GM19328 (cell line): ENCODE results near the gene WBP2NL.
"Not testable (repeated sequence)": the region's sequence is repeated elsewhere in the genome, so short reads cannot be mapped to it uniquely, and the experiment has no call there.

Experiments
- ATAC-seq: cut with Tn5 transposase; IDR thresholded peaks from one replicate; pipeline ENCODE4 v1.9.1; 2021; ENCODE audit warnings: mild to moderate bottlenecking, moderate library complexity; ENCODE audit not compliant: unreplicated experiment

The WBP2NL gene

GRCh38 chr22:41998361-41999261 lies at the start of gene WBP2NL:
TSS of gene WBP2NL (plus strand) at chr22:41998788. CDS start at chr22:41998819, 31 bp downstream.
- peak; percentile 89 for ATAC-seq

GRCh38 chr22:41948928-41949296 lies 49.7 kb upstream of the WBP2NL start:
- ATAC-seq: not testable (repeated sequence)

GRCh38 chr22:41949297-41949965 lies 49.2 kb upstream of the WBP2NL start:
- no peak for ATAC-seq

DNA sequence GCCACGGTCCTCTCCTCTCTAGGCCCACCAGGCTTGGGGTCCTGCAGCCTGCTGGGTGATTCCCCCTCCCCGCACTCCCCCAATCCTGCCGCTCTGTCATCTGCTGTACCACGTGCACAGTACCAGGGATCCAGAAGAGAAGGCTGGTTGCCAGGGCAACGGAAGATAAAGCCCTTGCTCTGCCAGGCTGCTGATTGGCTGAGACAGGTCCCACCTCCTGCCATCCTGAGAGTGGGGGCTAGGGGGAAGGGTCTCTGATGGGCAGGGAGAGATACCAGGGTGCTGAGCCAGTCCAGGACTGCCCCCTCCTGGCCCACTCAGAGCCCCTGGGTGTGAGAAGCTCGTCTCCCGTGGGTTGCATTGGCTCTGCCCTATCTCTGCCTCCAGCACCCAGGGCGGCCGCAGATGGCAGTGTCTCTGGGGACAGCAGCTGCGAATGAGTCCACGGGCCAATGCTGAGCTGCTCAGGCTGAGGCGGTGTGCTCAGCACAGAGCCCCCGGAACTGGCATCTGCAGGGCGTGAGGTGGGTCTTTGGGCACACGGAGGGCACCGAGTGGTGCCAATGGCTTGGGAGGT lies 46.6 kb upstream of the WBP2NL start, which contains the start of gene SMIM45:
TSS of gene SMIM45 (plus strand) at position 253 of the 577 bp plus-strand sequence.
- no peak for ATAC-seq

GRCh38 chr22:41952713-41953112 lies 45.9 kb upstream of the WBP2NL start:
- ATAC-seq: no peak

DNA sequence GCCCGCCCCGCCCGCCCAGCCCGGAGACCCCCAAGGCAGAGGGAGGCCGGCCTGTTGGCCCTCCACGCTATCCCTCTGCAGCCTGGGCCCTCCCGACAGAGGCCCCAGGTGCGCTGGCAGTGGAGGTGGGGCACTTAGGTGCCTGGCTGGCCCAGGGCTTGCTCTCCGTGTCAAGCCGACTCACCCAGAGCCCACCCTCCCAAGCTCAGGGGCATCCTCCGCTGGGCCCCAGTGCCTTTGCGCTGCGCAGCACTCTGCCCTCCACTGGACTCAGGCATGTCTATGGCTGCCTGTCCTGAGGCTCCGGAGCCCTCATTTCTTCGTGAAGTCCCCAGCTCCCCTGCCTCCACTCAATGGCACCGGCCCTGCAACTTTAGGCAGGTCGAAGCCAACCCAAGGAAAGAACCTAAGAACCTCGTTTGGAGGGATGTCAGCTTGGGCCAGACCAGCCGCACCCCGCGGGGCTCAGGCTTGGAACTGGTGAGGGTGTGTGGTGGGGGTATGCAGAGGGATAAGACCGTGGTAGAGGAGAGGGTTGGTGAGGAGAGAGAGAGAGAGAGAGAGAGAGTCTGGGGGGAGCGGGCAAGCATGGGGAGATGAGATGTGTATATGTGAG lies 40.5 kb upstream of the WBP2NL start:
- no peak for ATAC-seq

DNA sequence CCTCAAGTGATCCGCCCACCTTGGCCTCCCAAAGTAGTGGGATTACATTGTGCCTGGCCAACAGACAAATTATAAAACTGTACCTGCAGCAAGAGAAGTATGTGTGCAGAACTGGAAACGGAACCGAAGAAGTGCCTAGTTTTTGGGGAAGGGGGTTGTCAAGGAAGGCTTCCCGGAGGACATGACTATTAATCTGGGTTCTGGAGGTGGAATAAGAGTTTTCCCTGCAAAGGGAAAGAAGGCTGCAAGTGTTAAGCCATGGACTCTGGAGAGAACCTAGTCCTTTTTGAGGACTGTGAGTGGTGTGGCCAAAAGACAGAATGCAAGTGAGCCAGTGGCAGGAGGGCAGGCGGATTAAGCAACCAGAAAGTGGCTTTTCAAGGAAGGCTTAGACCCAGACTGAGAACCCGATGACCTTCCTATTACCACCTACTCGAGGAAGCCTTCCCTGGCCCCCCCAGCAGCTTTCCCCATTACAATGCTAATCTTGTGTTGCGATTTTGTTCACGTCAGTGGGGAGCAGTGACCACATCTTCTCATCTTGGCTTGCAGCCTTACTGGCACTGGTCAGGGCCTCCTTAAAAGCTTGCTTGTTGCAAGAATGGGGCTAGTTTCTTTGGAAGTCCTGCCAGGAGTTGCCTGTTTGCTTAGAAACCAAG lies 35.0 kb upstream of the WBP2NL start:
- no peak for ATAC-seq

DNA sequence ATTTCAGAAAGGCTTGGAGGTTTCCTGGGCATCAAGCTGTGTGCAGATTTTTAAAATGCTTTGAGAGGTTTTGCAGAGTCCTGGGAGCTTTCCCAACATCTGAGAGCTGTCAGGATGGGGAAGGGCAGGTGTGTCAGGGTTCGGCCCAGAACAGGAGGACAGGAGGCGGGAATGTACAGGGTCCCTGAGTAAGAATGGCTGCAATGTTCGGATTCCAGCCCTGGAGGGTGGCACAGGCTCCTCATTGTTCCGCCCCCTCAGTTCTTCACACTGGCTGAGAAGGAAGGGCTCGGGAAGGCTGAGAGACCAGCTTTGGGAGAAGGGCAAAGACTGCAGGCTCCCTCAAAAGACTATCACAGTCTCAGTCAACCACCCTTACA lies 34.5 kb upstream of the WBP2NL start:
- ATAC-seq: no peak

- ATAC-seq: no peak
These were observed 32.4 kb upstream of the WBP2NL start for GRCh38 chr22:41966225-41966606.

GRCh38 chr22:41966607-41967240 lies 31.9 kb upstream of the WBP2NL start:
- ATAC-seq: no peak

DNA sequence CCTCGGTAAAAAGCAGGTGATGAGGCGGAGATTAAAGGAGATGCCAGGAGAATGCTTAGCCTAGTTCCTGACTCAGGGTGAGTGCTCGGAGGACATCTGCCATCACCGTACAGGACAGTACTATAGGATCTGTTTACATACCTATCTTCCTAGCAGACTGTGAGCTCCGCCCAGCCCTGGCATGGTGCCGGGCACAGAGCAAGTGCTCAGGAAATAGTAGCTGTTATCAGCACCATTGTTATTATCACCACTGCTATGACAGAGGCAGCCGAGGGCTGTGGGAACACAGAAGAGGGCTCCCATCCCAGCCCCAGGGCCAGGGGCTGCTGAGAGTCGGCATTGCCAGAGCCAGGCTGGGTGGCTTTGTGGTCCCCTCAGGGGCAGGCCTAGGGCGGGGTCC lies 30.0 kb upstream of the WBP2NL start:
- ATAC-seq: no peak

DNA sequence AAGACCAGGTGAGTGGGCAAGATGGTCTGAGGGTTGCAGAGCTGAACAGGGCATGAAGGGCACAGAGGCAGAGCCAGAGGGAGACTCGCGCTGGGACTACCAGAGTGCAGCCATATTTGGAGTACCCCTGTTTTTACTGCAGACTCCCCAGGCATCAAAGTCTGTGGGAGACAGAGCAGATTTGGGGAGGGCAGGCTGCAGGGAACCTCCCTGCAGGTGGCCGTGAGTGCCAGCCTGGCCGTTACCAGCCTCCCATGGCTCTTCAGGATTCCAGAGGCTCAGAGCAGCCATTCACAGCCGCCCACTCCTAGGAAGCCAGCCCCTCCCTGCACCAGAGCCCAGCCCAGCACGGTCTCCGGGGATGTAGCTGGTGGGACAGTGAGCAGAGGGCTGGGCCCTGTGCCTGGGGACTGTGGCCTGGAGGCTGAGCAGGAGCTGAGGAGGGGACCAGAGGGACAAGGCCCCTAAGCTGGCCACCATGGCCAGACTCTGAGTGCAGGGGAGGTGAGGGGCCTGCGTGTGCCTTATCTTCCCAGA lies 29.4 kb upstream of the WBP2NL start, which contains the start of gene SEPTIN3:
TSS of gene SEPTIN3 (plus strand) at position 334 of the 537 bp plus-strand sequence. CDS start 2,050 bp downstream, outside the sequence.
- ATAC-seq: no peak

GRCh38 chr22:41970601-41971000 lies 28.0 kb upstream of the WBP2NL start:
- no peak for ATAC-seq

DNA sequence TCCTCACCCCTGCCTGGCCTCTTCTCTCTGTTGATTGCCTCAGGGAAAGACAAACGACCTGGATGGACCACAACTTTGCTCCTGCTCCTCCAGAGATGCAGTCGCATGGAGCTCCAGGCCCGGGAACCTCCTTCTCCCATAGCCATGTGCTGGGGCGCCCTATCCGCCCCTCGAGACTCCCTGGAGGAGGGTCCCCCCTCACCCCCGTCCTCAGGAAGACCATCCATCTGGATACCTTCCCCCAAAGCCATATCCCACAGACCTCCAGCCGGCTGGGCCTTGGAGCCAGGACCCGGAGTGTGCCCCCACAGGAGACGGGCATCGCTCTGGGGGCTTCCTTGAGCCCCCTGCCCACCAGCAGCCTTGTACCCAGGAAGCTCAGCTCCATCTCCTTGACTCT lies 27.2 kb upstream of the WBP2NL start:
- ATAC-seq: no peak

GRCh38 chr22:41974691-41975290 lies 23.8 kb upstream of the WBP2NL start:
- no peak for ATAC-seq

DNA sequence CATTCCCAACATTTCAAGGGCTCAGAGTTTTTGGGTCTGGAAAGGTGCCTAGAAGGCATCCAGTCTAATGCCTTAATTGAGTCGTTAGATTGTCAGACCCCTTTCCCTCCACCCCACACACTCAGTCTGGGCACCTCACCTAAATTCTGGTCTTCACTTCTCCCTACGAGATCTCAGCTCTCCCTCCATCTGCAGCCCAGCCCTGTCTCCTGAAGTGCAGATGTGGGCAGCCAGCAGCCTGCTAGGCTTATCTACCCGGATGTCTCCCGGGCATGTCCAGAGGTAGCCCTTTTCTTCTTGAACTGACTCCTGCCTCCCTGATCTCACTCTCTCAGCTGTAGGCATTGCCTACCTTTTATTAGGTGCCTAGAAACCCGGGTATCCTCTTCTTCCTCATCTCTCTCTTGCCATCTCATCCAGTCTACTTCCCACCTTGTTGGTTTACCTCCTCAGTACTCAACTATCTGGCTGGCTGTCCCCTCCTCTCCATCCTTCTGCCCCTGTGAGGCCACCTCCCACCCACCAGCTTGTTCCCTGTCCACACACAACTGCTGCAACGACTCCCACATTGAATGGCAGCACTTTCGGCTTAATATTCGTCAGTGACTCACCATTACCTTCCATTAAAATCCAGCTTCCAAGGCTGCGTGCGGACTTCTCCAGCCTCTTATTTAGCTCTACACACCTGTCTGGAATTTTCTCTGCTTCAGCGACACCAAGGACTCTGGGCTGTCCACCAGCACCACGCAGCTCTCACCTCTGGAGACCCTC lies 23.1 kb upstream of the WBP2NL start:
- ATAC-seq: no peak

DNA sequence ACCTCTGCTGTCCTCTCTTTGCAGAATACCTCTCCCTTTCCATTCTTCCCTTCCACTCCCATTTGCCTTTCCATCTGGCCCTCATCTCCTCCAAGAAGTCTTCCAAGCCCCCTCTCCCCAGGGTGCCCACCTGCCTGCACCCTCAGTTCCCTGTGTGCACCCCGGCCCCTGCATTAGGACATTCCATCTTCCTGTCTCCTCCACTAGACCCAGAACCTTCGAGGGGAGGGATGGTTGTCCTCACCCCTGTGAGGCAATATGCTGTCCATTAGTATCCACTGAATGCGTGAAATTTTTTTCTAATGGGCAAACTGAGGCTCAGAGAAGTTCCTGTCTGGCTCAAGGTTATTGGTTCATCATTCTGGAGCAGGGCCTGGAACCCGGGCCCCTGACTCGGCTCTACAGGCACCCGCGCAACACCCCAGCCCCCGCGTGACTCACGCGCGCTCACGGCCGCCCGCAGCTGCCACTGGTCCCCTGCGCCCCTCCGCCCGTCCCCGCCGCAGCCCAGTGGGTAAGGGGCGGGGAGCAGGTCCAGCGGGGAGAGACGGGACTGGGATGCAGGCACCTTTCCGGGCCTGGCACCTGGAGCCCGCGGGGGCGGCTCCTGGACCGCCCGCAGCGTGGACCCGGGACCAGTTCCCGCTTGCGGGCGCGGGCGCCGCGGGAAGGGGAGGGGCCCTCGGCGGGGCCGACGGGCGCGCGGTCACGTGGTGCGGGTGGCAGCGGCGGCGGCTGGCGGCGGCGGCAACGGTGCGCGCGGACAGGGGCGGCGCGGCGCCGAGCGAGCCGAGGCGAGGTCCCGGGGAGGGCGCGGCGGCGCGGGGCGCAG lies 22.3 kb upstream of the WBP2NL start:
- ATAC-seq: no peak
